Suprapubic skin (tissue), 4 donors: ENCODE results near the gene ERRFI1. TPM values are rescaled to one million over a fixed set of nuclear protein-coding genes. Genes with fewer than 3 reads are reported as not detected.

Experiments used
- DNase-seq, 2 donors: peaks; one replicate each; pipeline ENCODE4 v3.0.0-alpha.2; 2019; ENCODE audit warnings: low spot score in 2 of 2
- H3K27ac ChIP-seq: fragments of 200-600 bp; sonication (generic); one replicate; pipeline ENCODE4 v1.5.1; 2019
- H3K27me3 ChIP-seq: fragments of 200-600 bp; sonication (generic); one replicate; pipeline ENCODE4 v1.5.1; 2019
- H3K36me3 ChIP-seq: fragments of 200-600 bp; sonication (generic); one replicate; pipeline ENCODE4 v1.5.1; 2019
- H3K4me1 ChIP-seq: fragments of 200-600 bp; sonication (generic); one replicate; pipeline ENCODE4 v1.5.1; 2019
- H3K4me3 ChIP-seq: fragments of 200-600 bp; sonication (generic); one replicate; pipeline ENCODE4 v1.5.1; 2019; ENCODE audit warnings: mild to moderate bottlenecking
- H3K9me3 ChIP-seq: fragments of 200-600 bp; sonication (generic); one replicate; pipeline ENCODE4 v1.5.1; 2019
- EP300 ChIP-seq: sonication (generic); formaldehyde crosslinking; IDR thresholded peaks from one replicate; pipeline ENCODE4 v1.6.1; 2017; ENCODE audit warnings: antibody characterized with exemption
- POLR2A ChIP-seq, 2 donors: fragments of 450-650 bp; IDR thresholded peaks; one replicate each; pipeline ENCODE4 v1.6.1; 2017; ENCODE audit warnings: antibody characterized with exemption in 2 of 2, mild to moderate bottlenecking in 2 of 2, moderate library complexity in 2 of 2
- POLR2AphosphoS5 ChIP-seq, 3 donors: sonication (generic); formaldehyde crosslinking; IDR thresholded peaks; one replicate each; pipeline ENCODE4 v1.6.1; 2017; ENCODE audit warnings: antibody characterized with exemption in 3 of 3
- WGBS: methylation state at CpG from one replicate; pipeline ENCODE4 v1.1.5; 2018; 5-methylcytosine and 5-hydroxymethylcytosine counted together
- total RNA-seq, 4 donors: library from RNA; depleted of rRNA; stranded (reverse); fragments of >200 nt; gene quantifications; one replicate each; pipeline ENCODE4 v1.1.0, GENCODE V29; 2016
- TF ChIP-seq, protein P1 (sequence below), 2 donors: fragments of 200-600 bp in 1 of 2; fragments of 450-650 bp in 1 of 2; sonication (generic) in 1 of 2; IDR thresholded peaks; one replicate each; pipeline ENCODE4 v1.5.1; 2016 to 2019; ENCODE audit warnings: antibody characterized with exemption in 2 of 2, mild to moderate bottlenecking in 1 of 2, moderate library complexity in 1 of 2

Gene ERRFI1
- total RNA-seq, 4 donors from 2014 or later, result 128 to 312 (median 262) TPM

DNA sequence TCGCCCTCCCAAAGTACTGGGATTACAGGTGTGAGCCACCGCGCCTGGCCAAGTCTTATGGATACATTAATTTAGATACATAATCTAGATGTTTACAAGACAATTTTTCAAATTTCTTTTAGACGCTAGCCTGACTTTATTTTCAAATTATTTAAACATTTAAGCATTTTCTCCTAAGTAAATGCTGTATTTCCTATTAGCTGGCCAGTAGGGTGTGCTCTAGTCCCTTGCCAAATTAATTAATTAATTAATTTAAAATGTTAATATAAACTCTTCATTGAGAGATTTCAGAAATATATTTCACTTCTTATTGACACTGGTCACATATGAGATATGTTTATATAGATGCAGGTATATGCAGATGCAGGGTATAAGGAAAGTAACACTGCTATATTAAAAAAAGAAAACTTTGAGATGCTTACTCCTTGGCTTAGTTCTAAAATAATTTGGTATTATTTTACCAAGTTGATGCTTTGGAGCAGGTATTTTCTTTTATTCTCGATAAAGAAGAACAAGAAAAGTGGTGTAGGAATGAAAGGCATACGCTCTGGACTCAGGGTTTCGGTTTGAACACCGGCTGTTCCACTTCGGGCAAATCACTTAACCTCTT lies 5.2 kb upstream of the ERRFI1 start:
- Histone ChIP-seq H3K9me3 (no peaks in the 10 kb centered on the region), H3K4me3 (no peak overlapping the region), H3K36me3 (no peaks in the 10 kb centered on the region), H3K27me3 (no peaks in the 10 kb centered on the region), H3K27ac (no peak overlapping the region), H3K4me1 (peaks cover 20% of the 10 kb centered on the region)
- WGBS, result 73% methylated on average over 9 of the region's 9 CpGs
- DNase-seq, result no peak
- no peak for TF ChIP-seq POLR2AphosphoS5 (IDR thresholded peaks at IDR 0.05)
- TF ChIP-seq, protein P1, sequence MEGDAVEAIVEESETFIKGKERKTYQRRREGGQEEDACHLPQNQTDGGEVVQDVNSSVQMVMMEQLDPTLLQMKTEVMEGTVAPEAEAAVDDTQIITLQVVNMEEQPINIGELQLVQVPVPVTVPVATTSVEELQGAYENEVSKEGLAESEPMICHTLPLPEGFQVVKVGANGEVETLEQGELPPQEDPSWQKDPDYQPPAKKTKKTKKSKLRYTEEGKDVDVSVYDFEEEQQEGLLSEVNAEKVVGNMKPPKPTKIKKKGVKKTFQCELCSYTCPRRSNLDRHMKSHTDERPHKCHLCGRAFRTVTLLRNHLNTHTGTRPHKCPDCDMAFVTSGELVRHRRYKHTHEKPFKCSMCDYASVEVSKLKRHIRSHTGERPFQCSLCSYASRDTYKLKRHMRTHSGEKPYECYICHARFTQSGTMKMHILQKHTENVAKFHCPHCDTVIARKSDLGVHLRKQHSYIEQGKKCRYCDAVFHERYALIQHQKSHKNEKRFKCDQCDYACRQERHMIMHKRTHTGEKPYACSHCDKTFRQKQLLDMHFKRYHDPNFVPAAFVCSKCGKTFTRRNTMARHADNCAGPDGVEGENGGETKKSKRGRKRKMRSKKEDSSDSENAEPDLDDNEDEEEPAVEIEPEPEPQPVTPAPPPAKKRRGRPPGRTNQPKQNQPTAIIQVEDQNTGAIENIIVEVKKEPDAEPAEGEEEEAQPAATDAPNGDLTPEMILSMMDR (IDR thresholded peaks at IDR 0.05), result peak; percentile 33 to 56

GRCh38 chr1:8028571-8028910 lies 2.4 kb upstream of the ERRFI1 start:
- Histone ChIP-seq H3K27ac (peak overlapping the region; percentile 96), H3K36me3 (no peaks in the 10 kb centered on the region), H3K27me3 (no peaks in the 10 kb centered on the region), H3K4me1 (peaks cover 26% of the 10 kb centered on the region), H3K4me3 (no peak overlapping the region), H3K9me3 (no peaks in the 10 kb centered on the region)
- no peak for TF ChIP-seq POLR2AphosphoS5 (IDR thresholded peaks at IDR 0.05)
- no peak for TF ChIP-seq POLR2A (IDR thresholded peaks at IDR 0.05)
- 35% methylated on average over 1 of the region's 1 CpG for WGBS
- no peak for DNase-seq

- DNase-seq, result no peak
- Histone ChIP-seq H3K9me3 (no peaks in the 10 kb centered on the region), H3K36me3 (no peaks in the 10 kb centered on the region), H3K27ac (peak overlapping the region; percentile 96), H3K4me1 (peaks cover 32% of the 10 kb centered on the region), H3K27me3 (no peaks in the 10 kb centered on the region), H3K4me3 (no peak overlapping the region)
- WGBS, result 37% methylated on average over 8 of the region's 8 CpGs
- TF ChIP-seq EP300 (no peak), POLR2AphosphoS5 (IDR thresholded peaks at IDR 0.05) (no peak), POLR2A (IDR thresholded peaks at IDR 0.05) (no peak)
- TF ChIP-seq, protein P1 (IDR thresholded peaks at IDR 0.05), result no peak
Observed at GRCh38 chr1:8027748-8028570, 1.9 kb upstream of the ERRFI1 start.

DNA sequence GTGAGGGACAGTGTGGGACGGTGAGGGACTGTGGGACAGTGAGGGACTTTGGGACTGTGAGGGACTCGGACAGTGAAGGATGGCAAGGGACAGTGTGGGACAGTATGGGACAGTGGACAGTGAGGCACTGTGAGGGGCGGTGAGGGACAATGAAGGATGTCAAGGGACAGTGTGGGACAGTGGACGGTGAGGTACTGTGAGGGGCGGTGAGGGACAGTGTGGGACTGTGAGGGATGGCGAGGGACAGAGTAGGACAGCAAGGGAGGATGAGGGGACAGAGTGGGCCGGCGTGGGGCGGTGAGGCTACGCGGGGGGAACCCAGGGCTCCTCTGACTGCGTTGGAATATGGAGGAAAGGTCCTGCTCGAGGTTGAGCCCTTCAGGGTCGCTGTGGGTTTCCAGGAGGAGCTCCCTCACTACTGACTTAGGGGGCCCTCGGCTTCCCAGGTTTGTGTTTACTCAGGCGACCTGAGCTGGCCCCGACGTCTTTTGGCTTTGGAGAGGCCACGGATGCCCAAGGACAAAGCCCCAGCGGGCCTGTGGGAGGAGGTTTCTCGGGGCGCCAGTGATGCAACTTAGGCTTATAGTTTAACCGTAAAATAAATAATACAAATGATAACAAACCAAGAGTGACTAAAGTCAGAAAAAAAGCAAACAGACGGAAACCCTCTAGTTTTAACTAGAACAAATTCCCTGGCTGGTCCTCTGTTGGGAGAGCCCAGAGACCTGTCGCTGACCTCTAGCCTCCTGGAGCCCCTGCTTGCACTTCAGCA lies 1.1 kb upstream of the ERRFI1 start:
- Histone ChIP-seq H3K4me1 (peaks cover 40% of the 10 kb centered on the region), H3K4me3 (peak overlapping the region; percentile 94), H3K27ac (peak overlapping the region; percentile 96), H3K36me3 (no peaks in the 10 kb centered on the region), H3K27me3 (no peaks in the 10 kb centered on the region), H3K9me3 (no peaks in the 10 kb centered on the region)
- TF ChIP-seq POLR2AphosphoS5 (IDR thresholded peaks at IDR 0.05), result no peak
- TF ChIP-seq, protein P1 (IDR thresholded peaks at IDR 0.05), result no peak
- TF ChIP-seq POLR2A (IDR thresholded peaks at IDR 0.05), result no peak
- TF ChIP-seq EP300, result no peak
- DNase-seq, result peak in 1 of 2 donors; percentile 71
- WGBS, result 87% methylated on average over 25 of the region's 25 CpGs

DNA sequence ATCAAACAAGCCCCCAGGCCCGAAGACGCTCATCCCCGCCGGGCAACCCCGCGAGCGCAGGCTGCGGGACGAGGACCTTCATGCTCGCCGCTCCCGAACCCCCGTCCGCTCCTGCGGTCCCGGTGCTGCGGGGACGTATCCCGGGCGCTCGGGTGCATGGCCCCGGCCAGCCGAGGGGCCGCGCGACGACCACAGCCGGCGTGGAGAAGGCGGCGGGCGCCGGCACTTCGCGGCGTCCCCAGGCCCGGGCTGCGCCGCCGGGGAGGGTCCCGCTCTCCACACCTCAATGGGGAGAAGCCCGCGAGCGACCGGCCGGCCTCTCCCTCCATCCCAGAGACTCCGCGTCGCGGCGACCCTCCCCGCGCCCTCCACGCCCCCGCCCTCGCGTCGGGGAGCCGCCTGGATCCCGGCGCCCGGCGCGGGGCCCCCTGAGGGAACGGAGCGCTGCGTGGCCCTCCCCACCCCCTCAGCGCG lies 401 bp downstream of the ERRFI1 start:
- TF ChIP-seq, protein P1 (IDR thresholded peaks at IDR 0.05), result no peak
- TF ChIP-seq EP300 (no peak), POLR2AphosphoS5 (IDR thresholded peaks at IDR 0.05) (no peak)
- no peaks in the 10 kb centered on the region for H3K9me3 ChIP-seq
- H3K4me1 ChIP-seq, result peaks cover 52% of the 10 kb centered on the region
- no peaks in the 10 kb centered on the region for H3K36me3 ChIP-seq
- DNase-seq, result peak in 1 of 2 donors; percentile 73
- no peaks in the 10 kb centered on the region for H3K27me3 ChIP-seq
- H3K4me3 ChIP-seq, result peak overlapping the region; percentile 94
- H3K27ac ChIP-seq, result peak overlapping the region; percentile 96
- WGBS, result under 1% methylated on average over 21 of the region's 69 CpGs
